Measurements from ENCODE around the gene PSMB10.

PSMB10 gene

GRCh38 chr16:67927131-67927941 lies 9.3 kb downstream of the PSMB10 start:
- no peaks in the 10 kb centered on the region for H3K36me3 Mint-ChIP-seq (ENCODE audit: low read depth)
- H3K4me1 Mint-ChIP-seq = peaks cover 5% of the 10 kb centered on the region
- TF ChIP-seq, protein P1, sequence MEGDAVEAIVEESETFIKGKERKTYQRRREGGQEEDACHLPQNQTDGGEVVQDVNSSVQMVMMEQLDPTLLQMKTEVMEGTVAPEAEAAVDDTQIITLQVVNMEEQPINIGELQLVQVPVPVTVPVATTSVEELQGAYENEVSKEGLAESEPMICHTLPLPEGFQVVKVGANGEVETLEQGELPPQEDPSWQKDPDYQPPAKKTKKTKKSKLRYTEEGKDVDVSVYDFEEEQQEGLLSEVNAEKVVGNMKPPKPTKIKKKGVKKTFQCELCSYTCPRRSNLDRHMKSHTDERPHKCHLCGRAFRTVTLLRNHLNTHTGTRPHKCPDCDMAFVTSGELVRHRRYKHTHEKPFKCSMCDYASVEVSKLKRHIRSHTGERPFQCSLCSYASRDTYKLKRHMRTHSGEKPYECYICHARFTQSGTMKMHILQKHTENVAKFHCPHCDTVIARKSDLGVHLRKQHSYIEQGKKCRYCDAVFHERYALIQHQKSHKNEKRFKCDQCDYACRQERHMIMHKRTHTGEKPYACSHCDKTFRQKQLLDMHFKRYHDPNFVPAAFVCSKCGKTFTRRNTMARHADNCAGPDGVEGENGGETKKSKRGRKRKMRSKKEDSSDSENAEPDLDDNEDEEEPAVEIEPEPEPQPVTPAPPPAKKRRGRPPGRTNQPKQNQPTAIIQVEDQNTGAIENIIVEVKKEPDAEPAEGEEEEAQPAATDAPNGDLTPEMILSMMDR (IDR thresholded peaks at IDR 0.05; ENCODE audit: unreplicated experiment in 3 of 3) = no peak
- no peaks in the 10 kb centered on the region for H3K9me3 Mint-ChIP-seq
- no peak overlapping the region for H3K27ac Mint-ChIP-seq
- H3K4me3 Mint-ChIP-seq = no peak overlapping the region
- H3K27me3 Mint-ChIP-seq (ENCODE audit: low read depth) = no peaks in the 10 kb centered on the region

- H3K4me3 Mint-ChIP-seq = no peak overlapping the region
- H3K27ac Mint-ChIP-seq = no peak overlapping the region
- H3K9me3 Mint-ChIP-seq = no peaks in the 10 kb centered on the region
- TF ChIP-seq, protein P1 (IDR thresholded peaks at IDR 0.05; ENCODE audit: unreplicated experiment in 3 of 3) = no peak
- no peaks in the 10 kb centered on the region for H3K36me3 Mint-ChIP-seq (ENCODE audit: low read depth)
- peaks cover 5% of the 10 kb centered on the region for H3K4me1 Mint-ChIP-seq
- H3K27me3 Mint-ChIP-seq (ENCODE audit: low read depth) = no peaks in the 10 kb centered on the region
Measured at GRCh38 chr16:67926181-67926750, 10.4 kb downstream of the PSMB10 start.

GRCh38 chr16:67924140-67924906 lies 12.3 kb downstream of the PSMB10 start:
- H3K27ac Mint-ChIP-seq = no peak overlapping the region
- peaks cover 5% of the 10 kb centered on the region for H3K4me1 Mint-ChIP-seq
- TF ChIP-seq, protein P1 (IDR thresholded peaks at IDR 0.05; ENCODE audit: unreplicated experiment in 3 of 3) = no peak
- H3K9me3 Mint-ChIP-seq = no peaks in the 10 kb centered on the region
- no peaks in the 10 kb centered on the region for H3K27me3 Mint-ChIP-seq (ENCODE audit: low read depth)
- H3K36me3 Mint-ChIP-seq (ENCODE audit: low read depth) = no peaks in the 10 kb centered on the region
- no peak overlapping the region for H3K4me3 Mint-ChIP-seq

DNA sequence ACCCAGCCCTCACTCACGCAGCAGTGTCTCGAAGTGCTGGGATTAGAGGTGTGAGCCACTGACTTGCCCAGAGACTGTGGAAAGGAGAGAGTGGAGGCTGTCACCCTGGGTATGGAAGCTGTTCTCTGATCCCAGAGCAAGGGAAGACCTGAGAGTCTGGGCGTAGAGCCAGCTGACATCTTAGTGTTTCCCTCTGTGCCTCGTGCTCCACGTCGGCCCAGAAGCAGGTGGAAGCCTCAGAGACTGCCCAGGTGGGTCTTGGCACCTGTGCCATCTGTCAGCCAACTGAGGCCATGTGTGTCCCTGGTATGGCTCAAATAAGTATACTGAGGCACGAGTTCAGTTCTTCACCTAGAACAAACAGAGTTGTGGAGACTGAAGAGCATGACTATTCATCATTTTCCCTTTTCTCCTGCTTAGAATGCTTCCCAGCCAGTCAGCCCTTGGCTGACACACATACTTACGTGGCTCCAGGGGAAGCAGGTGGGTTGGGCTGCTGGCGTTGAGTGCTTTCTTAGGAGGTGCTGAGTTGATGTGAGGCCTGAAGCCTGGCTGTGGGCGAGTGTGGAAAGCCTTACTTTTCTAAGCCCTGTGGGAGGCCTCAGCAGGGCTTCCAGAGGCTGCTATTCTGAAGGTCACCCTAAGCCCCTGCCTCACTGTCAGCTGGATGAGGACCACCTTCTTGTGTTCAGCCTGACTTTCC lies 13.1 kb downstream of the PSMB10 start:
- Mint-ChIP-seq H3K27me3 (ENCODE audit: low read depth) (no peaks in the 10 kb centered on the region), H3K4me3 (no peak overlapping the region)
- TF ChIP-seq, protein P1 (IDR thresholded peaks at IDR 0.05; ENCODE audit: unreplicated experiment in 3 of 3) = no peak

DNA sequence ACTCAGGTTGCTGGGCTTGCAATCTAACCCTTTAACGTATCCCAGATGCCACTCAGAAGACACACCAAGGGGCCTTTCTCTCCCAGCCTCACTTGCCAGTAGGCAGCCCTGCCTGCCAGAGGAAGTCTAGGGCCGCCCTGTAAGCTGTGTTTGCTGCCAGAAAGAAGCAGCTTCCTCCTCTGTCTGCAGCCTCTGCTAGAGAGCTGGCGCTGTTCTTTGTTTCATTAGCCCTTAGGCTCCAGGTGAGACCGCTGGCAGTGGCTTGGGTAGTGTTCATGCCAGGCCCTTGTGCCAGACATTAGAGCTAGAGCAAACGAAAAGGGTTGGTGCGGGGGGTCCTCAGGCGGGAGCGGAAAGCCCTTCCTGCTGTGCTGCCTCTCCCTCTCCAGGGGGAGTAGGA lies 13.9 kb downstream of the PSMB10 start:
- TF ChIP-seq, protein P1 (IDR thresholded peaks at IDR 0.05; ENCODE audit: unreplicated experiment in 3 of 3) = no peak
- Mint-ChIP-seq H3K4me3 (no peak overlapping the region), H3K9me3 (no peaks in the 10 kb centered on the region), H3K36me3 (ENCODE audit: low read depth) (peaks cover 1% of the 10 kb centered on the region), H3K27ac (peak overlapping the region in 1 of 3 experiments; percentile 45), H3K27me3 (ENCODE audit: low read depth) (no peaks in the 10 kb centered on the region), H3K4me1 (peaks cover 8% of the 10 kb centered on the region)

More for the DNA sequence above, 13.1 kb downstream of the PSMB10 start:
- H3K4me1 Mint-ChIP-seq = peaks cover 5% of the 10 kb centered on the region
- H3K9me3 Mint-ChIP-seq = no peaks in the 10 kb centered on the region
- H3K27ac Mint-ChIP-seq = no peak overlapping the region
- H3K36me3 Mint-ChIP-seq (ENCODE audit: low read depth) = no peaks in the 10 kb centered on the region

All from nephron (organoid).